GM12865 (cell line): Measurements from ENCODE around the gene TDRD12.

Source experiments
- DNase-seq: peaks from one replicate; pipeline ENCODE4 v3.0.0; 2010; ENCODE audit warnings: low read depth
- H3K4me3 ChIP-seq: 2 replicates; pipeline ENCODE4 v1.5.1; 2011; ENCODE audit warnings: mild to moderate bottlenecking, low read depth, low read length, control low read depth
- TF ChIP-seq, protein P1 (sequence below): IDR thresholded peaks from 2 replicates; pipeline ENCODE4 v1.5.1; 2011; ENCODE audit warnings: low read length, control low read depth, low read depth, inconsistent platforms; ENCODE audit not compliant: insufficient read depth; ENCODE audit errors: missing control alignments

The TDRD12 gene

DNA sequence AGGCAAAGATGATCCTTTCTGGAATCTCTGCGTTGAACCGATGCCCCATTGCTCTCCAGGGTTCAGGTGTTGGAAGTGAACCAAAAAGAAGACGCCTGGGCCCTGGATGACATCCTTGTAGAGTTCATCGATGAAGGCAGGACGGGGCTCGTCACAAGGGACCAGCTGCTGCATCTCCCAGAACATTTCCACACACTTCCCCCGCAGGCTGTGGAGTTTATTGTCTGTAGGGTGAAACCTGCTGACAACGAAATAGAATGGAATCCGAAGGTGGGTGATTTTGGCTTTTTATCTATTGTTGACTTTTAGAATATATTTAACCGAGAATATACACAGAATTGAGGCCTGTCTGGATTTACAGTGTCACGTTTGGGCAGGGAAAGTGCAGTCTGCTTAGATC, 91.6 kb downstream of the TDRD12 start:
- H3K4me3 ChIP-seq, result no peak overlapping the region
- no peak for DNase-seq
- TF ChIP-seq, protein P1, sequence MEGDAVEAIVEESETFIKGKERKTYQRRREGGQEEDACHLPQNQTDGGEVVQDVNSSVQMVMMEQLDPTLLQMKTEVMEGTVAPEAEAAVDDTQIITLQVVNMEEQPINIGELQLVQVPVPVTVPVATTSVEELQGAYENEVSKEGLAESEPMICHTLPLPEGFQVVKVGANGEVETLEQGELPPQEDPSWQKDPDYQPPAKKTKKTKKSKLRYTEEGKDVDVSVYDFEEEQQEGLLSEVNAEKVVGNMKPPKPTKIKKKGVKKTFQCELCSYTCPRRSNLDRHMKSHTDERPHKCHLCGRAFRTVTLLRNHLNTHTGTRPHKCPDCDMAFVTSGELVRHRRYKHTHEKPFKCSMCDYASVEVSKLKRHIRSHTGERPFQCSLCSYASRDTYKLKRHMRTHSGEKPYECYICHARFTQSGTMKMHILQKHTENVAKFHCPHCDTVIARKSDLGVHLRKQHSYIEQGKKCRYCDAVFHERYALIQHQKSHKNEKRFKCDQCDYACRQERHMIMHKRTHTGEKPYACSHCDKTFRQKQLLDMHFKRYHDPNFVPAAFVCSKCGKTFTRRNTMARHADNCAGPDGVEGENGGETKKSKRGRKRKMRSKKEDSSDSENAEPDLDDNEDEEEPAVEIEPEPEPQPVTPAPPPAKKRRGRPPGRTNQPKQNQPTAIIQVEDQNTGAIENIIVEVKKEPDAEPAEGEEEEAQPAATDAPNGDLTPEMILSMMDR, result no peak

DNA sequence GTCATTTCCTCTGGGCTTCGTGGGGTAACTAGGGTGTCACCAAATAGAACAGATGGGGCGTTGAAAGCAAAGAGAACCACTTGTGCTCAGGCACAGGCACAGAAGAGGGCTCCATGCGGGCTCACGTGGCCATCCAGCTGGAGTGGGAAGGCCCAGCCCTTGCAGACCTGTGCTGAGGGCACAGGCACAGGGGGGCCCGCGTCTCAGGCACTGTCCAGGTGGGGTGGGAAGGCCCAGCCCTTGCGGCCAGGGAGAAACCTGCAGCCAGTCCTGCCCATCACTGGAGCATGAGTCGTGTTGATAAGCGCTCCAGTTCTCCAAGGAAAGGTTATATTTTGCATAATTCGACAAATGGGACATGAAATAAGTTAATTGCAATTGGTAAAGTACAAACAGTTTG, 92.5 kb downstream of the TDRD12 start:
- no peak for DNase-seq
- no peak overlapping the region for H3K4me3 ChIP-seq
- TF ChIP-seq, protein P1, result no peak

DNA sequence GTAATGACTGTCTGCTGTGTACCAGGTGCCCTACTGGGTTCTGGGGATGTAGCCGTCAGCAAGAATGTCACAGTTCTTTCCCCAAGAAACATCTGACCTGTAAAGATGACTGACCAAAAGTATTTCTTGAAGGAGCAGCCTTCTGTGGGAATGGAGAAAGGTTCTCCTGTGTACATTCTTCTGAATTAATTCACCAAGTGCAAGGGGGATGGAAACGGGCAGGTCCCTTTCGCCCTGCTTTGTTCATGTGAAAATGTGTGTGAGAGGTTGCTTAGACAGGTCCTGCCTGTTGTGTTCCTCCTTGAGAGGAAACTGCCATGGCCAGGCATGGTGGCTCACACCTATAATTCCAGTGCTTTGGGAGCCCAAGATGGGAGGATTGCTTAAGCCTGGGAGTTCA, 93.0 kb downstream of the TDRD12 start:
- H3K4me3 ChIP-seq, result no peak overlapping the region
- TF ChIP-seq, protein P1, result no peak
- no peak for DNase-seq

DNA sequence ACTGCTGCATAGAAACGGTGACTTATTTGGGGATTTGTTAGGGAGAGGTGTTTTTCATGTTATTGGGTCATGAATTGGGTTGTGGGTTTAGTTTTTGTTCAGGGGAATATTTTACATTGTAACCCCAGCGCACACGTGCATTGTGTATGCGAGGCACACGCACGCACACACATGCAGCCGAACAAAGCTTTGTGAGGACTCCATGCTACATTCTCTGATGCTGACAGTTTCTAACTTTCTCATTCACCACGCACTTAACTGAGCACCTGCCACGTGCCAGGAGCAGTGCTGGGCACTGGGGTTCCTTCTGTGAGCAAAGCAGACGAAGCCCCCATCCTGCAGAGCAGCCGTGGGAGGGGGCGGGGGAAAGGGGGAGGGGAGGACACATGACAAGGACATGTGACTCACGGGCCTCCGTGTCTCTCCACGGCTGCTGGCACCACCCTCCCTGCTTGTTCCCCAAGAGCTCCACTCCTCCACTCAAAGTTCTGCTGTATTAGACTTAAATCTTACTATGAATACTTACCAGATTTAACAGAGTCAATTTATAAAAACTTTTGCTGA, 94.4 kb downstream of the TDRD12 start:
- H3K4me3 ChIP-seq, result no peak overlapping the region
- no peak for DNase-seq
- TF ChIP-seq, protein P1, result no peak

DNA sequence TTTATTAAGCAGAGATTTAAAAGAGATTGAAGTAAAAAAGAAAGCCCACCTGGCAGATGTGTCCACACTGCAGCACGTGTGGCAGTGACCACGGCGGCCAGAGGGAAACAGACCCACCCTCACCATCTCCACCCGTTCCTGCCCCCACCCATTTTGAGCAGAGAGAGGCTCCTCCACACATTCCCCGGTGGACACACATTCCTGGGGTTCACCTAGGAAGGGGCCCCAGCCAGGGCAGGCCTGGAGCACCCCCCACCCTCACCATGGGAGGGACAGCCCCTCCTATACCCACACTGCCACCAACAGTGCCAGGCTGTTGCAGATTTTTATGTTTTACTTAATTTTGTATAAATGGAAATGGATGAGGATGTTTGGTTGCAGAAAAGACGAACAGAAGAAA, 95.1 kb downstream of the TDRD12 start:
- H3K4me3 ChIP-seq, result no peak overlapping the region
- TF ChIP-seq, protein P1, result no peak
- DNase-seq, result no peak

DNA sequence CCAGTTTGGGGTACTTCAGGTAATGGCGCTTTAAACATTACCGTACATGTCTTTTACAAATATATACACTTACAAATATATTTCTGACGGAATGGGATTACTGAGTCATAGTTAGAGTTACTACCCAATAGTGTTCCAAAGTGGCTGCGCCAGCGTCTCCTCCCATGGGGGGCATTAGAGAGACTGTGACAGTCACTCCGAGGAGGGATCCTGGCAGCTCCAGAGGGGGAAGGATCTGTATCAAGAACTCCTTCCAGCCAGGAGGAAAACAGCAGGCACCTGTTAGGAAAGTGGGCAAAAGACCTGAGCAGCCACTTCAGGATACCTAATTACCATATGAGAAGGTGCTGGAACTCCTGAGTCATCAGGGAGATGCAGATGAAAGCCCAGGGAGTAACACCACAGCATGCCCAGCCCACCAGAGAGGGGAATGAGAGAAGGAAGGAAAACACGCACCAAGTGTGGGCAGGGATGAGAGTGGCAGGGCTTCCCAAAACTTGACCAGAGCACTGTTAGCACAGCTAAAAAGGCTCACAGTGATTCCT, 97.1 kb downstream of the TDRD12 start:
- H3K4me3 ChIP-seq, result no peak overlapping the region
- TF ChIP-seq, protein P1, result no peak
- no peak for DNase-seq

DNA sequence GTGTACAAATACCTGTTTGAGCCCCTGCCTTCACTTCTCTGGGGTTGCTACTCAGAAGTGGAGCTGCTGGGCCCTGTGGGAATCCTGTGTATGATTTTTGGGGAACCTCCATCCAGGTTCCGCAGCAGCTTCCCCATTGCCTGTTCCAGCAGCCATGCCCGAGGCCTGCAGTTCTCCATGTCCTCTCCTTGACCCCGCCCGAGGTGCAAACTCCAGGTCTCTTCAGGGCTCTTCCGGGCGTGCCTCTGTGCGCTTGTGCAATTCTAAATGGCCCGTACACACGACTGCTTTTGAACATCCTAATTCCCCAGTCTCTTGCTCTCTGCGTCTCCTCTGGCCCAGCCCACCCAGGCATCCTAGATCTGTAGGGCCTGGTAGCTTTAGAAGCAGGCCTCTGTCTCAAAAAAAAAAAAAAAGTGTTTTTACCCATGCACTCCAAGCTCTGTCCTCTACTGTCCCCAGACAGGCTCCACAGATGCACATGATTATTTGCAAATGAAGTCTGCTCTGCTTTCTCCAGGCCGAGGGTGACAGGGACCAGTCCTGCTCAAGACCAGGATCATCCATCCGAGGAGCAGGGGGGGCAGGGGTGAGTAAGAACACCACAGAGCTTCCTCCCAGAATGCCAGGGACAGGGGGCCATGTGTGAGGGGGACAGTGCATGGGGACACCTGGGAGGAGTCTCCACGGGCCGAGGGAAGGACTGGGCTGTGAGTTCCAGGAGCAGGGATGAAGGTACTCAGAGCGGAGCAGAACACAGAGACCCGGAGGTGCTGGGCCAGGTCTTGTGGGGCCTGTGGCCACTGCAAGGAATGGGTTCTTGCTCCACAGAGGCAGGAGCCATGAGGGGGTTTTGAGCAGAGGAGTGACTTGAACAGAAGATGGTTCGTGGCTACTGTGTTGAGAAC, 98.3 kb downstream of the TDRD12 start:
- no peak for DNase-seq
- TF ChIP-seq, protein P1, result no peak
- H3K4me3 ChIP-seq, result no peak overlapping the region
